Measurements from ENCODE around the gene BCOR.
A peak's percentile ranks its signal among the peaks of the same experiment; 100 is the strongest.

DNA sequence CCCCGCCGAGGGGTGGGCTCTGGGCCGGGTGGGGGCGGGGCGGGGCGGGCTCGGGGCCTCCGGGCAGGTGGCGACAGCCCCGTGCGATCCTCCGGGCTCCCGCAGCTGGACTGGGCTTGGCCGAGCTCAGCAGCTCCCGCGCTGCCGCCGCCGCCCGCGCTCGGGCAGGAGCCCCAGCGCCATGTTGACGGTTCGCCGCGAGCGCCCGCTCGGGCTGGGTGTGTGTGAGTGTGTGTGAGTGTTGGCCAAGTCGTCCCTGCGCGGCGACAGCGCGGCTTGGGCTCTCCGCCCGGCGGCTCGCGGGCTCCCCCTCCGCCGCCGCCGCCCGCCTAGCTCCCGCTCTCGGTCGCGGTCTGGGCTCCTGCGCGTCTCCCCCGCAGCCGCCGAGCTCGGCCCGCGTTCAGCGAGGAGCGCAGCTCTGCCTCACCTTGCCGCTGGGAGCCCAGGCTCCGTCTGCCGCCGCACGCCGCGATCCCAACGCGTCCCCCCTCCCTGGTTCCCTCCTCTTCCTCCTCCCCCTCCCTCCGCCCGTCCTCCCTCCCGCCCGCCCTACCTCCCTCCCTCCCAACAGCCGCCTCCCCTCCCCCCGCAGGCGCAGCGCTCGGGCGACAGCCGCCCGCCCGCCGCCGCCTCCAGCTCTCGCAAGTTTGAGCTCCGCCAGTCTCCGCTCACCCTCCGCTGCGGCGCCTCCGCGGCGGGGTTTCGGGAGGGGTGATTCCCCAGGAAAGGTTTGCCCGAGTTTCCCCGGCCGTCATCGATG lies at the start of gene BCOR:
- TF ChIP-seq, protein P1, sequence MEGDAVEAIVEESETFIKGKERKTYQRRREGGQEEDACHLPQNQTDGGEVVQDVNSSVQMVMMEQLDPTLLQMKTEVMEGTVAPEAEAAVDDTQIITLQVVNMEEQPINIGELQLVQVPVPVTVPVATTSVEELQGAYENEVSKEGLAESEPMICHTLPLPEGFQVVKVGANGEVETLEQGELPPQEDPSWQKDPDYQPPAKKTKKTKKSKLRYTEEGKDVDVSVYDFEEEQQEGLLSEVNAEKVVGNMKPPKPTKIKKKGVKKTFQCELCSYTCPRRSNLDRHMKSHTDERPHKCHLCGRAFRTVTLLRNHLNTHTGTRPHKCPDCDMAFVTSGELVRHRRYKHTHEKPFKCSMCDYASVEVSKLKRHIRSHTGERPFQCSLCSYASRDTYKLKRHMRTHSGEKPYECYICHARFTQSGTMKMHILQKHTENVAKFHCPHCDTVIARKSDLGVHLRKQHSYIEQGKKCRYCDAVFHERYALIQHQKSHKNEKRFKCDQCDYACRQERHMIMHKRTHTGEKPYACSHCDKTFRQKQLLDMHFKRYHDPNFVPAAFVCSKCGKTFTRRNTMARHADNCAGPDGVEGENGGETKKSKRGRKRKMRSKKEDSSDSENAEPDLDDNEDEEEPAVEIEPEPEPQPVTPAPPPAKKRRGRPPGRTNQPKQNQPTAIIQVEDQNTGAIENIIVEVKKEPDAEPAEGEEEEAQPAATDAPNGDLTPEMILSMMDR (IDR thresholded peaks at IDR 0.05; ENCODE audit: insufficient read depth, low read length), result no peak
- TF ChIP-seq SPI1 (IDR thresholded peaks at IDR 0.05; ENCODE audit: borderline replicate concordance, low read depth), result no peak
- peak; percentile 44 for TF ChIP-seq REST (IDR thresholded peaks at IDR 0.05; ENCODE audit: insufficient replicate concordance, low read depth)
- TF ChIP-seq GABPA (IDR thresholded peaks at IDR 0.05; ENCODE audit: low read depth), result no peak
